OCI-LY1 (cell line): ENCODE data around the gene SHMT1.

Source experiments
- H2AFZ ChIP-seq: fragments of 200-600 bp; sonication (generic), shearing (Covaris generic); 2 replicates; pipeline ENCODE4 v1.6.0; 2014; ENCODE audit warnings: antibody characterized with exemption, mild to moderate bottlenecking, low read length
- H3F3A ChIP-seq: fragments of 200-600 bp; sonication (generic), shearing (Covaris generic); 2 replicates; pipeline ENCODE4 v1.6.0; 2014; ENCODE audit warnings: mild to moderate bottlenecking, antibody characterized with exemption, low read length, moderate library complexity; ENCODE audit not compliant: insufficient read depth
- H3K27ac ChIP-seq: fragments of 200-600 bp; sonication (generic); 2 replicates; pipeline ENCODE4 v1.5.1; 2014; ENCODE audit warnings: low read length, mixed run types, mild to moderate bottlenecking, low read depth; ENCODE audit not compliant: poor library complexity, severe bottlenecking
- H3K27me3 ChIP-seq: fragments of 200-600 bp; sonication (generic); 2 replicates; pipeline ENCODE4 v1.6.0; 2014; ENCODE audit warnings: antibody characterized with exemption, mild to moderate bottlenecking, low read length, moderate library complexity; ENCODE audit not compliant: insufficient read depth
- H3K36me3 ChIP-seq: fragments of 200-600 bp; sonication (generic); 2 replicates; pipeline ENCODE4 v1.6.1; 2014; ENCODE audit warnings: mild to moderate bottlenecking, antibody characterized with exemption, low read length, moderate library complexity, mixed read lengths; ENCODE audit not compliant: insufficient read depth
- H3K4me1 ChIP-seq: fragments of 200-600 bp; sonication (generic); 2 replicates; pipeline ENCODE4 v1.5.1; 2014; ENCODE audit warnings: mild to moderate bottlenecking, low read length, moderate library complexity; ENCODE audit not compliant: insufficient read depth, severe bottlenecking
- H3K4me2 ChIP-seq: fragments of 200-600 bp; sonication (generic), shearing (Covaris generic); 2 replicates; pipeline ENCODE4 v1.6.1; 2014; ENCODE audit warnings: low read length
- H3K4me3 ChIP-seq: fragments of 200-600 bp; sonication (generic); 2 replicates; pipeline ENCODE4 v1.5.1; 2014; ENCODE audit warnings: low read length, low read depth, mild to moderate bottlenecking, mixed read lengths; ENCODE audit not compliant: poor library complexity, severe bottlenecking
- H3K79me2 ChIP-seq: fragments of 200-600 bp; shearing (Covaris generic); 2 replicates; pipeline ENCODE4 v1.6.1; 2016; ENCODE audit warnings: mixed run types, low read length, mixed read lengths; ENCODE audit not compliant: insufficient read depth
- H3K9ac ChIP-seq: fragments of 200-600 bp; sonication (generic), shearing (Covaris generic); 2 replicates; pipeline ENCODE4 v1.6.1; 2014; ENCODE audit warnings: mild to moderate bottlenecking, low read length, mixed read lengths
- H3K9me2 ChIP-seq: fragments of 200-600 bp; sonication (generic), shearing (Covaris generic); 2 replicates; pipeline ENCODE4 v1.6.1; 2014; ENCODE audit warnings: low read depth, mild to moderate bottlenecking, low read length, mixed read lengths
- H3K9me3 ChIP-seq: fragments of 200-600 bp; shearing (Covaris generic); 2 replicates; pipeline ENCODE4 v1.6.1; 2014; ENCODE audit warnings: low read length, mixed read lengths
- H4K20me1 ChIP-seq: fragments of 200-600 bp; sonication (generic), shearing (Covaris generic); 2 replicates; pipeline ENCODE4 v1.6.0; 2016; ENCODE audit warnings: mild to moderate bottlenecking, low read length; ENCODE audit not compliant: insufficient read depth
- EZH2 ChIP-seq: fragments of 200-600 bp; sonication (generic), shearing (Covaris generic); IDR thresholded peaks from 2 replicates; pipeline ENCODE4 v1.8.0; 2017; ENCODE audit warnings: borderline replicate concordance, mixed run types, mild to moderate bottlenecking, antibody characterized with exemption, low read length, moderate library complexity, mixed read lengths
- TF ChIP-seq, protein P1 (sequence below): fragments of 200-600 bp; sonication (generic), shearing (Covaris generic); IDR thresholded peaks from 2 replicates; pipeline ENCODE4 v1.5.1; 2017; ENCODE audit warnings: mild to moderate bottlenecking, antibody characterized with exemption, low read length, moderate library complexity, mixed read lengths

Gene SHMT1

DNA sequence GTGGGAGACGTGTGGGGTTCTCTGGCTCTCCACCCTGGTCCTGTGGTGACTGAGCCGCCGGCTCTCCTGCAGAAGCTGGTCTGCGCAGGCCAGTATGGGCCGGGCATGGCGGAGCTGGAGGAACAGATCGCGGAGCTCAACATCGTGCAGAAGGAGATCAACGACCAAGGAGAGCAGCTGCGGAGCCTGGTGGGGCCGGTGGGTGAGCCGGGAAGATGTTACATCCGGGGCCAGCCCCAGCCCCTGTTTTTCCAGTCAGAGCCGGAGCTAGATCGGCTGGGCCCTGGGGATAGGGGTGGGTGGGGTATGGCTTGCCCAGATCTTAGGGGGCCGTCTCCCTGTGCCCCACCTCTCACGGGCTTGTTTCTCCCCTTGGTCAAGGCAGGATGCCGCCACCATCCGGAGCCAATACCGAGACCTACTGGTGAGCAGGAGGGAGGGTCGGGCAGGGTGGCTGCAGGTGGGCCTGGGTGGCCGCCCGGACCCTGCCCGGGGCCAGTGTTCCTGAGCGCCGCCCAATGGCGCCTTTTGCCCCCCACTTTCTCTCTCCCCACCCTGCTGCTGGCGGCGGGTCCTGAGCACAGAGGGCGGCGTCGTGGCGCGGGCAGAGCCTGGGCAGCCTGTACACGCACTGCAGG lies 19.2 kb upstream of the SHMT1 start:
- Histone ChIP-seq H3K79me2 (no peaks in the 10 kb centered on the region), H3K4me1 (peaks cover 6% of the 10 kb centered on the region), H3K9me3 (no peaks in the 10 kb centered on the region), H3K36me3 (no peaks in the 10 kb centered on the region), H3K27ac (no peak overlapping the region), H3K4me2 (peak overlapping the region; percentile 47), H3K4me3 (no peak overlapping the region), H3F3A (no peaks in the 10 kb centered on the region), H2AFZ (no peak overlapping the region), H3K9me2 (no peaks in the 10 kb centered on the region), H3K9ac (no peak overlapping the region; the same call in 1 of the 2 replicates), H3K27me3 (no peaks in the 10 kb centered on the region; the same call in 1 of the 2 replicates), H4K20me1 (no peaks in the 10 kb centered on the region)
- TF ChIP-seq EZH2: no peak
- TF ChIP-seq, protein P1, sequence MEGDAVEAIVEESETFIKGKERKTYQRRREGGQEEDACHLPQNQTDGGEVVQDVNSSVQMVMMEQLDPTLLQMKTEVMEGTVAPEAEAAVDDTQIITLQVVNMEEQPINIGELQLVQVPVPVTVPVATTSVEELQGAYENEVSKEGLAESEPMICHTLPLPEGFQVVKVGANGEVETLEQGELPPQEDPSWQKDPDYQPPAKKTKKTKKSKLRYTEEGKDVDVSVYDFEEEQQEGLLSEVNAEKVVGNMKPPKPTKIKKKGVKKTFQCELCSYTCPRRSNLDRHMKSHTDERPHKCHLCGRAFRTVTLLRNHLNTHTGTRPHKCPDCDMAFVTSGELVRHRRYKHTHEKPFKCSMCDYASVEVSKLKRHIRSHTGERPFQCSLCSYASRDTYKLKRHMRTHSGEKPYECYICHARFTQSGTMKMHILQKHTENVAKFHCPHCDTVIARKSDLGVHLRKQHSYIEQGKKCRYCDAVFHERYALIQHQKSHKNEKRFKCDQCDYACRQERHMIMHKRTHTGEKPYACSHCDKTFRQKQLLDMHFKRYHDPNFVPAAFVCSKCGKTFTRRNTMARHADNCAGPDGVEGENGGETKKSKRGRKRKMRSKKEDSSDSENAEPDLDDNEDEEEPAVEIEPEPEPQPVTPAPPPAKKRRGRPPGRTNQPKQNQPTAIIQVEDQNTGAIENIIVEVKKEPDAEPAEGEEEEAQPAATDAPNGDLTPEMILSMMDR: no peak

DNA sequence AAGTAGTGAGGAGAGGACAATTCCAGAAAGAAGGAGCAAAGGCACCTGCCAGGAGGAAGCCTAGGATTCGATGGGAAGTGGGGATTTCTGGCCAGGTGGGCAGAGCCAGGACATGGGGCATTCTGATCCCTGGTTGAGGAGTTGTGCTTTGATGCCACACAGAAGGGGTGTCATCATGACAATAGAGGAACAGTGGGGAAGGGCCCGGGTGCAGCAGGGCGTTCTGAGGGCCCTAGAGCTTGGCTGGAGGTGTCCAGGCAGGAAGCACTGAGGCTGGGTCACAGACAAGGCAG lies 18.5 kb upstream of the SHMT1 start:
- Histone ChIP-seq H3K27me3 (no peaks in the 10 kb centered on the region; the same call in 1 of the 2 replicates), H3K4me1 (peaks cover 6% of the 10 kb centered on the region), H3K79me2 (no peaks in the 10 kb centered on the region), H3F3A (no peaks in the 10 kb centered on the region), H3K27ac (no peak overlapping the region), H4K20me1 (no peaks in the 10 kb centered on the region), H3K9ac (no peak overlapping the region), H3K9me2 (no peaks in the 10 kb centered on the region), H3K9me3 (no peaks in the 10 kb centered on the region), H3K4me3 (no peak overlapping the region), H3K4me2 (no peak overlapping the region), H3K36me3 (no peaks in the 10 kb centered on the region), H2AFZ (no peak overlapping the region)
- TF ChIP-seq, protein P1: no peak
- no peak for TF ChIP-seq EZH2

DNA sequence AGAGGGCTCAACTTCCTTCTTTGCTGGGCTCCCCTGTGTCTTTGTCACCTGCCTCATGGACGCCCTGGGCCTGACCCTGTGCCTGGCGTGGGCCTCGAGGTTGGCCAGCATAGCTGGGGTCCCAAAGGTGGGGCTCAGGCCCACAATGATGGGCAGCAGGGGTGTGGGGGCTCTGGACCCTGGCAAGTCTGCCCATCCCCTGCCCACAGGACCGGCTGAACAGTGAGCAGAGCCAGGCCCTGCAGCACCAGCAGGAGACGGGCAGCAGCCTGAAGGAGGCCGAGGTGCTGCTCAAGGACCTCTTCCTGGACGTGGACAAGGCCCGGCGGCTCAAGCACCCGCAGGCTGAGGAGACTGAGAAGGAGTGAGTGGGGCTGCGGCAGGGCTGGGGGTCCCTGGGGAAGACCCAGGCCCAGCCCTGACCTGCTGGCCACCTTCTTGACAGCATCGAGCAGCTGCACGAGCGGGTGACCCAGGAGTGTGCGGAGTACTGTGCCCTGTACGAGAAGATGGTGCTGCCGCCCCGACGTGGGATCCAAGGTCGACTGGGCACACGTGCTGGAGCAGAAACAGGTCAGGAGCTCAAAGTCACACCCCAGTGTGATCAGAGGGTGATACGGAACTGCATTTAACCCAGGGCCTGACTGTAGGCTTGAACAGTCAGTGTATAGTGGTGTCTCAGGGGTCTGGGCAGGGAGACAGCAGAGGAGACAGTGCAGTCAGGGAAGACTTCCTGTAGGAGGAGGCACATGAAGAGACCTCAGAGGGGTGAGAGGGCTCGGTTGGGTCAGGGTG lies 18.0 kb upstream of the SHMT1 start:
- H3K79me2 ChIP-seq: no peaks in the 10 kb centered on the region
- no peak overlapping the region for H3K4me3 ChIP-seq
- H3K4me1 ChIP-seq: peaks cover 6% of the 10 kb centered on the region
- TF ChIP-seq EZH2: no peak
- TF ChIP-seq, protein P1: no peak
- no peak overlapping the region for H2AFZ ChIP-seq
- no peaks in the 10 kb centered on the region for H3F3A ChIP-seq
- no peaks in the 10 kb centered on the region for H3K9me2 ChIP-seq
- no peaks in the 10 kb centered on the region for H4K20me1 ChIP-seq
- no peaks in the 10 kb centered on the region for H3K36me3 ChIP-seq
- no peak overlapping the region for H3K9ac ChIP-seq
- no peaks in the 10 kb centered on the region for H3K9me3 ChIP-seq
- no peaks in the 10 kb centered on the region; the same call in 1 of the 2 replicates for H3K27me3 ChIP-seq
- H3K4me2 ChIP-seq: no peak overlapping the region
- H3K27ac ChIP-seq: no peak overlapping the region
